Panc1 (cell line): ENCODE measurements around the gene PIK3R1. TPM values are rescaled to one million over a fixed set of nuclear protein-coding genes. Genes with fewer than 3 reads are reported as not detected.

Source experiments
- ATAC-seq: fragments of 200-7000 bp; cut with Tn5 transposase; 2 replicates; pipeline ENCODE4 v1.9.1; 2020; ENCODE audit warnings: mild to moderate bottlenecking, moderate library complexity
- BruUV-seq: library from RNA; stranded (reverse); fragments of 400-500 nt; replicated peaks from 2 replicates; lab custom pipeline; 2021; lab: Mats Ljungman, UMichigan
- CTCF ChIA-PET: fragments of 300-600 bp; sonication (Branson Sonifier 250); formaldehyde crosslinking; loops from one replicate; lab custom pipeline; 2022; ENCODE audit warnings: antibody characterized with exemption; lab: Charles Lee
- POLR2A ChIA-PET: fragments of 300-600 bp; sonication (Branson Sonifier 250); formaldehyde crosslinking; loops from one replicate; lab custom pipeline; 2022; ENCODE audit warnings: antibody characterized with exemption; lab: Charles Lee
- DNase-seq: peaks from one replicate; pipeline ENCODE4 v3.0.0-alpha.2; 2010; ENCODE audit warnings: low read depth, low spot score
- H3K27ac ChIP-seq: 2 replicates; pipeline ENCODE4 v1.5.1; 2011; ENCODE audit warnings: mild to moderate bottlenecking, low read length, inconsistent platforms
- H3K27me3 ChIP-seq: fragments of 200-500 bp; sonication (Bioruptor generic); 2 replicates; pipeline ENCODE4 v1.6.0; 2014; ENCODE audit warnings: low read length, inconsistent platforms; ENCODE audit not compliant: control insufficient read depth, insufficient read depth
- H3K36me3 ChIP-seq: fragments of 200-500 bp; sonication (Bioruptor generic); 2 replicates; pipeline ENCODE4 v1.5.1; 2014; ENCODE audit warnings: inconsistent platforms, mild to moderate bottlenecking, low read length, moderate library complexity; ENCODE audit not compliant: control insufficient read depth, insufficient read depth
- H3K4me1 ChIP-seq: 2 replicates; pipeline ENCODE4 v1.5.1; 2011; ENCODE audit warnings: inconsistent platforms, mild to moderate bottlenecking, low read length, moderate library complexity; ENCODE audit not compliant: control insufficient read depth, insufficient read depth
- H3K4me3 ChIP-seq, 2 experiments: 2 replicates each; pipeline ENCODE4 v1.5.1; 2011 to 2012; ENCODE audit warnings: low read depth in 2 of 2, low read length in 2 of 2, mild to moderate bottlenecking in 2 of 2, inconsistent platforms in 1 of 2, moderate library complexity in 1 of 2
- H3K9me3 ChIP-seq: fragments of 200-500 bp; sonication (Bioruptor generic); 2 replicates; pipeline ENCODE4 v1.5.1; 2014; ENCODE audit warnings: low read depth, mild to moderate bottlenecking, inconsistent platforms, low read length, moderate library complexity; ENCODE audit not compliant: control insufficient read depth, insufficient read depth
- POLR2AphosphoS5 ChIP-seq: IDR thresholded peaks from 2 replicates; pipeline ENCODE4 v1.6.1; 2012; ENCODE audit warnings: mild to moderate bottlenecking, low read depth, low read length, moderate library complexity
- SIN3A ChIP-seq: IDR thresholded peaks from 2 replicates; pipeline ENCODE4 v1.6.1; 2012; ENCODE audit warnings: low read depth, mild to moderate bottlenecking, low read length, moderate library complexity, borderline replicate concordance; ENCODE audit not compliant: insufficient read depth
- TCF7L2 ChIP-seq: IDR thresholded peaks from 2 replicates; pipeline ENCODE4 v1.6.1; 2011; ENCODE audit warnings: mild to moderate bottlenecking, low read depth, low read length, inconsistent platforms
- in situ Hi-C: cut with HindIII; loops from 2 replicates; pipeline ENCODE4 v1.10.0; 2016; ENCODE audit warnings: low sequenced_read_pairs, low pct_unique_long_range_greater_than_20kb
- intact Hi-C: fragments of 100-400 bp; cut with micrococcal nuclease; formaldehyde crosslinking; loops from one replicate; pipeline ENCODE4 v1.10.0; 2022; ENCODE audit not compliant: unreplicated experiment
- total RNA-seq: library from RNA; stranded (reverse); gene quantifications from one replicate; pipeline ENCODE4 v1.2.1, GENCODE V29; 2021; ENCODE audit not compliant: unreplicated experiment
- TF ChIP-seq, protein P1 (sequence below): fragments of 450-650 bp; IDR thresholded peaks from 2 replicates; pipeline ENCODE4 v1.5.1; 2017; ENCODE audit warnings: mild to moderate bottlenecking
- TF ChIP-seq, protein P2 (sequence below), 2 experiments: IDR thresholded peaks; 2 replicates each; pipeline ENCODE4 v1.6.1; 2011 to 2012; ENCODE audit warnings: low read depth in 2 of 2, control low read depth in 1 of 2, low read length in 1 of 2, mild to moderate bottlenecking in 1 of 2, moderate library complexity in 1 of 2; ENCODE audit not compliant: insufficient read depth in 1 of 2

Gene PIK3R1
- total RNA-seq, 1 experiment from 2014 or later: 23.4 TPM

DNA sequence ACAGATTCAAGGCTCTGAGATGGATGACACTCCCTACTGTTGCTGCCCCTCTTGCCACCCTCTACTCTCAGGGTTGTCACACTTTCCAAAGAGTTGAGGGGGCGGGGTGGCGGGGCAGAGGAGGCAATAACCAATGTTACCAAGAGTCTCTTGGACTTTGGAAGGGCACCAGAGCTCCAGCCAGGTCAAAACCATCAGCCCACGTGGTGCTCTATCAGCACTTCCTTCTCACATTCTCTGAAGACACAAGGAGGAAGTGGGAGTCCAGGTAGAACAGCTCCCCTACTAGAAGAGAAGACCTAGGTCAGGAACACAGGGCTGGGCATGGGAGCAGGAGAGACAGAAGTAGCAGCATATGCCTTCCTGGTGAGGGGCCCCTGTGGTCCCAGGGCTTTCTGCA, 33.0 kb upstream of the PIK3R1 start:
- POLR2A ChIA-PET: no interaction called here
- CTCF ChIA-PET: no interaction called here
- Histone ChIP-seq H3K9me3 (no peaks in the 10 kb centered on the region), H3K36me3 (no peaks in the 10 kb centered on the region), H3K4me3 (no peak overlapping the region), H3K4me1 (no peaks in the 10 kb centered on the region), H3K27ac (no peak overlapping the region), H3K27me3 (no peaks in the 10 kb centered on the region)
- intact Hi-C loops: no loop called here
- no peak for DNase-seq
- no peak for ATAC-seq
- BruUV-seq: no TSS peak
- in situ Hi-C loops: no loop called here
- TF ChIP-seq TCF7L2 (no peak), SIN3A (no peak), POLR2AphosphoS5 (no peak)
- TF ChIP-seq, protein P1, sequence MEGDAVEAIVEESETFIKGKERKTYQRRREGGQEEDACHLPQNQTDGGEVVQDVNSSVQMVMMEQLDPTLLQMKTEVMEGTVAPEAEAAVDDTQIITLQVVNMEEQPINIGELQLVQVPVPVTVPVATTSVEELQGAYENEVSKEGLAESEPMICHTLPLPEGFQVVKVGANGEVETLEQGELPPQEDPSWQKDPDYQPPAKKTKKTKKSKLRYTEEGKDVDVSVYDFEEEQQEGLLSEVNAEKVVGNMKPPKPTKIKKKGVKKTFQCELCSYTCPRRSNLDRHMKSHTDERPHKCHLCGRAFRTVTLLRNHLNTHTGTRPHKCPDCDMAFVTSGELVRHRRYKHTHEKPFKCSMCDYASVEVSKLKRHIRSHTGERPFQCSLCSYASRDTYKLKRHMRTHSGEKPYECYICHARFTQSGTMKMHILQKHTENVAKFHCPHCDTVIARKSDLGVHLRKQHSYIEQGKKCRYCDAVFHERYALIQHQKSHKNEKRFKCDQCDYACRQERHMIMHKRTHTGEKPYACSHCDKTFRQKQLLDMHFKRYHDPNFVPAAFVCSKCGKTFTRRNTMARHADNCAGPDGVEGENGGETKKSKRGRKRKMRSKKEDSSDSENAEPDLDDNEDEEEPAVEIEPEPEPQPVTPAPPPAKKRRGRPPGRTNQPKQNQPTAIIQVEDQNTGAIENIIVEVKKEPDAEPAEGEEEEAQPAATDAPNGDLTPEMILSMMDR: no peak
- TF ChIP-seq, protein P2, sequence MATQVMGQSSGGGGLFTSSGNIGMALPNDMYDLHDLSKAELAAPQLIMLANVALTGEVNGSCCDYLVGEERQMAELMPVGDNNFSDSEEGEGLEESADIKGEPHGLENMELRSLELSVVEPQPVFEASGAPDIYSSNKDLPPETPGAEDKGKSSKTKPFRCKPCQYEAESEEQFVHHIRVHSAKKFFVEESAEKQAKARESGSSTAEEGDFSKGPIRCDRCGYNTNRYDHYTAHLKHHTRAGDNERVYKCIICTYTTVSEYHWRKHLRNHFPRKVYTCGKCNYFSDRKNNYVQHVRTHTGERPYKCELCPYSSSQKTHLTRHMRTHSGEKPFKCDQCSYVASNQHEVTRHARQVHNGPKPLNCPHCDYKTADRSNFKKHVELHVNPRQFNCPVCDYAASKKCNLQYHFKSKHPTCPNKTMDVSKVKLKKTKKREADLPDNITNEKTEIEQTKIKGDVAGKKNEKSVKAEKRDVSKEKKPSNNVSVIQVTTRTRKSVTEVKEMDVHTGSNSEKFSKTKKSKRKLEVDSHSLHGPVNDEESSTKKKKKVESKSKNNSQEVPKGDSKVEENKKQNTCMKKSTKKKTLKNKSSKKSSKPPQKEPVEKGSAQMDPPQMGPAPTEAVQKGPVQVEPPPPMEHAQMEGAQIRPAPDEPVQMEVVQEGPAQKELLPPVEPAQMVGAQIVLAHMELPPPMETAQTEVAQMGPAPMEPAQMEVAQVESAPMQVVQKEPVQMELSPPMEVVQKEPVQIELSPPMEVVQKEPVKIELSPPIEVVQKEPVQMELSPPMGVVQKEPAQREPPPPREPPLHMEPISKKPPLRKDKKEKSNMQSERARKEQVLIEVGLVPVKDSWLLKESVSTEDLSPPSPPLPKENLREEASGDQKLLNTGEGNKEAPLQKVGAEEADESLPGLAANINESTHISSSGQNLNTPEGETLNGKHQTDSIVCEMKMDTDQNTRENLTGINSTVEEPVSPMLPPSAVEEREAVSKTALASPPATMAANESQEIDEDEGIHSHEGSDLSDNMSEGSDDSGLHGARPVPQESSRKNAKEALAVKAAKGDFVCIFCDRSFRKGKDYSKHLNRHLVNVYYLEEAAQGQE (IDR thresholded peaks at IDR 0.05; ENCODE audit: insufficient read depth in 1 of 2, low read depth in 2 of 2, low read length in 1 of 2): no peak

DNA sequence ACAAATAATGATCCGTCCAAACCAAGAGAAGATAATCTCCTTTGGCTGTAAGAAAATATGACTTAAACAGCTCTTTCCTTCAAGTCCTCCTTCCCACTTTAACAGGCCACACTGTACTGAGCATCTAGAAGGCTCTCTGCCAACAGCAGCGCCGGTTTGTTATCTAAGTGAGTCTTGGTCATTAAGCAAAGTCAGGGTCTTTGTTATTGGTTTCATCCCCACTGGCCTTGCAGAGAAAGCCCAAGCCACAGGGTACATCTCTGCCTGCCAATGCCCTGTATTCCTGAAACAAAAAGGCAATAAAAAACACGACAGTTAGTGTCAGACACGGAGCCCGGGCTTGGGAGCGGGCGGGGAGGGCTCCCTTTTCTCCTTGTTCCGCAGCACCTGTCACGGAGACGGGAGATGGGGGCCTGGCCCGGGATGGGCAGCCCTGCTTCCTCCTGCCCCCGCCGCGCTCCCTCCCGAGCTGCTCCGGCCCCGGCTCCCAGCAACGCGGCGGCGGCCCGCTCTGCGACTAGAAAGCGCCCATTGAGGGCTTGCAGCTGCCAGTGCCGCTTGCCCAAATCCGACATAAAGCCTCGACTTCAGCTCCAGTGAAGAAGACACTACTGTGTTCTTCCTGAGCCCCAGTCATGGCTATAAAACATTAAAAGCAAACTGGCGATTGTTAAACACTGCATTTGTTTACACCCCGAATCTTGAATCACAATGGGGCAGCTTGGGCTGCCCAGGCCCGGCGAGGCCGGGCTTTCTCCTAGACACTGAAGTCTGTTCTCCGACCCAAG, 28.1 kb upstream of the PIK3R1 start:
- TF ChIP-seq SIN3A: no peak
- TF ChIP-seq POLR2AphosphoS5: no peak
- TF ChIP-seq TCF7L2: no peak
- Histone ChIP-seq H3K4me1 (no peaks in the 10 kb centered on the region), H3K36me3 (no peaks in the 10 kb centered on the region), H3K4me3 (no peak overlapping the region), H3K27ac (no peak overlapping the region), H3K9me3 (no peaks in the 10 kb centered on the region), H3K27me3 (no peaks in the 10 kb centered on the region)
- ChIA-PET POLR2A (no interaction called here), CTCF (no interaction called here)
- intact Hi-C loops: no loop called here
- ATAC-seq (no peak), DNase-seq (no peak)
- in situ Hi-C loops: no loop called here
- BruUV-seq: no TSS peak

- DNase-seq: no peak
- no peak overlapping the region for H3K4me3 ChIP-seq
- no peaks in the 10 kb centered on the region for H3K36me3 ChIP-seq
- H3K27me3 ChIP-seq: no peaks in the 10 kb centered on the region
- H3K9me3 ChIP-seq: no peaks in the 10 kb centered on the region
- H3K4me1 ChIP-seq: no peaks in the 10 kb centered on the region
- POLR2A ChIA-PET: no interaction called here
- in situ Hi-C loops: no loop called here
- TF ChIP-seq, protein P2 (IDR thresholded peaks at IDR 0.05; ENCODE audit: insufficient read depth in 1 of 2, low read depth in 2 of 2, low read length in 1 of 2): no peak
- TF ChIP-seq SIN3A (no peak), TCF7L2 (no peak), POLR2AphosphoS5 (no peak)
- TF ChIP-seq, protein P1: no peak
- ATAC-seq: no peak
- intact Hi-C loops: no loop called here
- H3K27ac ChIP-seq: no peak overlapping the region
- CTCF ChIA-PET: no interaction called here
- no TSS peak for BruUV-seq
Measured at GRCh38 chr5:68189171-68189570, 26.4 kb upstream of the PIK3R1 start.
